ENCODE measurements around the gene FHAD1.

GRCh38 chr1:15341228-15341627 lies 94.2 kb downstream of the FHAD1 start:
- TF ChIP-seq BACH2 (CRISPR knock-in tag; IDR thresholded peaks at IDR 0.05; ENCODE audit: borderline replicate concordance) (no peak), PATZ1 (CRISPR knock-in tag; IDR thresholded peaks at IDR 0.05; ENCODE audit: borderline replicate concordance) (no peak), RARB (CRISPR knock-in tag; IDR thresholded peaks at IDR 0.05) (no peak), TSHZ2 (CRISPR knock-in tag; IDR thresholded peaks at IDR 0.05) (no peak)

All from SK-N-SH treated with all-trans-retinoic acid at 6 μM for 48 hours (cell line).